ENCODE results near the gene KCND1. TPM values are rescaled to one million over a fixed set of nuclear protein-coding genes. Genes with fewer than 3 reads are reported as not detected.

KCND1 gene
- total RNA-seq, 4 donors from 2014 or later, result 0.83 to 1.9 (median 1.1) TPM

DNA sequence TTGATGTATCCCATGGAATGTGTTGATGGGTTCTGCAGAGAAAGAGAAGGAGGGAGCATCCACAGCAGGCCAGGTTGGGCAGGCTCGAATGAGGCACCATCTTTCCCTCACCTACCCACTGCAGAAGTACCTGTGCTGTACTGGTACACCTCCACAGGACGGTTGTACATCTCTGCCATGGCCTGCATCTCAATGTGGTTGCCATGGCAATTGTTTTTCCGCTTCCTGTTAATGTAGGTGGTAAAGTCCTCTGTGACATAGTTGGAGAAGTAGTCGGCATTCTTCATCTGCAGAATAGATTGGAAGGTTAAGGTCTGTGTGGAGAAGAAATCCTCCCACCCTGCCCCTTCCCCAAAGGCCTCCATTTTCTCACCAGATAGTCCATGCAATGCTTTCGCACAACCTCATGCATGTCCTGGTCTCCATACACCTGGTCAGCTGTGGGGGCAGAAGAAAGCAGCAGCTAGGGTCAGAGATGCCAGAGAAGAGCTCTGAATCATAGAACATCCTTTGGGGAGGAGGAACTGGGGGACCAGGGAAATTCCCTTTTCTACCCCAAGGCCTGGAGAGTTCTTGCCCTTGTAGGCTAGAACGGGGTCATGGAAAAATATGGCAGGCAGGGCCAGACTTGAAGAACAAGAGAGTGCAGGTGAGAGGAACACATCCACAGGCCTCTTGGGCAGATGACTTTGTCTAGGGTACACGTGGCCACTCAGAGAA lies 36.9 kb downstream of the KCND1 start:
- H3K36me3 ChIP-seq, result peaks cover 0 to 56% (median 26%) of the 10 kb centered on the region in 4 donors
- no peak for TF ChIP-seq POLR2AphosphoS5 (IDR thresholded peaks at IDR 0.05)
- no peak for TF ChIP-seq POLR2A (IDR thresholded peaks at IDR 0.05; ENCODE audit: low read depth)
- TF ChIP-seq, protein P1, sequence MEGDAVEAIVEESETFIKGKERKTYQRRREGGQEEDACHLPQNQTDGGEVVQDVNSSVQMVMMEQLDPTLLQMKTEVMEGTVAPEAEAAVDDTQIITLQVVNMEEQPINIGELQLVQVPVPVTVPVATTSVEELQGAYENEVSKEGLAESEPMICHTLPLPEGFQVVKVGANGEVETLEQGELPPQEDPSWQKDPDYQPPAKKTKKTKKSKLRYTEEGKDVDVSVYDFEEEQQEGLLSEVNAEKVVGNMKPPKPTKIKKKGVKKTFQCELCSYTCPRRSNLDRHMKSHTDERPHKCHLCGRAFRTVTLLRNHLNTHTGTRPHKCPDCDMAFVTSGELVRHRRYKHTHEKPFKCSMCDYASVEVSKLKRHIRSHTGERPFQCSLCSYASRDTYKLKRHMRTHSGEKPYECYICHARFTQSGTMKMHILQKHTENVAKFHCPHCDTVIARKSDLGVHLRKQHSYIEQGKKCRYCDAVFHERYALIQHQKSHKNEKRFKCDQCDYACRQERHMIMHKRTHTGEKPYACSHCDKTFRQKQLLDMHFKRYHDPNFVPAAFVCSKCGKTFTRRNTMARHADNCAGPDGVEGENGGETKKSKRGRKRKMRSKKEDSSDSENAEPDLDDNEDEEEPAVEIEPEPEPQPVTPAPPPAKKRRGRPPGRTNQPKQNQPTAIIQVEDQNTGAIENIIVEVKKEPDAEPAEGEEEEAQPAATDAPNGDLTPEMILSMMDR (IDR thresholded peaks at IDR 0.05), result no peak
- TF ChIP-seq EP300 (IDR thresholded peaks at IDR 0.05), result no peak
- no peaks in the 10 kb centered on the region for H3K27me3 ChIP-seq
- H3K4me3 ChIP-seq, result no peak overlapping the region
- intact Hi-C loops (cut with DNase I), result no loop called here
- H3K9me3 ChIP-seq, result no peaks in the 10 kb centered on the region
- no peak overlapping the region for H3K27ac ChIP-seq (replicated peaks in 1 of 4)
- peaks cover 3 to 17% (median 13%) of the 10 kb centered on the region in 4 donors for H3K4me1 ChIP-seq
- no peak for DNase-seq (ENCODE audit: extremely low spot score)
- WGBS, result 77% methylated on average over 7 of the region's 7 CpGs

DNA sequence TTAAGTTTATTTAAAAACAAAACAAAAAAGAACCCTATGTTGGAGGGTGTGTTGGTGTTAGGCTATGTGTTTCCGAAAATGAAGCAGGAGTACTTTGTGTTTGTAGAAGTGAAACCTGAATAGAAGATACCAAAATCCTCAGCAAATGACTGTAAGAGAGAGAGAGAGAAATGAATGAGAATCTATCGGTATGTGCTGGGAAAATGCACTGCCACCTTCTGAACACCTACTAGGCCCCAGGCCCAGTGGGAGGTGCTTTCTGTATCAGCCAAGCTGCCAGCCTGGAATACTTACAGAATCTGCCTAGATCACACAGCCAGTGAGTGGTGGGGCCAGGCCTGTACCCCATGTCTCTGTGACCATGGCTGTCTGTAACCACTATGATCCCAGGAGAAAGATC lies 37.9 kb downstream of the KCND1 start:
- H3K27me3 ChIP-seq, result no peaks in the 10 kb centered on the region
- 95% methylated on average over 2 of the region's 2 CpGs for WGBS
- peaks cover 0 to 55% (median 27%) of the 10 kb centered on the region in 4 donors for H3K36me3 ChIP-seq
- H3K4me3 ChIP-seq, result no peak overlapping the region
- TF ChIP-seq, protein P1 (IDR thresholded peaks at IDR 0.05), result no peak
- no peak for TF ChIP-seq POLR2A (IDR thresholded peaks at IDR 0.05; ENCODE audit: low read depth)
- no peak for TF ChIP-seq POLR2AphosphoS5 (IDR thresholded peaks at IDR 0.05)
- TF ChIP-seq EP300 (IDR thresholded peaks at IDR 0.05), result no peak
- DNase-seq (ENCODE audit: extremely low spot score), result no peak
- intact Hi-C loops (cut with DNase I), result no loop called here
- no peaks in the 10 kb centered on the region for H3K9me3 ChIP-seq
- peaks cover 3 to 17% (median 13%) of the 10 kb centered on the region in 4 donors for H3K4me1 ChIP-seq
- no peak overlapping the region for H3K27ac ChIP-seq (replicated peaks in 1 of 4)

DNA sequence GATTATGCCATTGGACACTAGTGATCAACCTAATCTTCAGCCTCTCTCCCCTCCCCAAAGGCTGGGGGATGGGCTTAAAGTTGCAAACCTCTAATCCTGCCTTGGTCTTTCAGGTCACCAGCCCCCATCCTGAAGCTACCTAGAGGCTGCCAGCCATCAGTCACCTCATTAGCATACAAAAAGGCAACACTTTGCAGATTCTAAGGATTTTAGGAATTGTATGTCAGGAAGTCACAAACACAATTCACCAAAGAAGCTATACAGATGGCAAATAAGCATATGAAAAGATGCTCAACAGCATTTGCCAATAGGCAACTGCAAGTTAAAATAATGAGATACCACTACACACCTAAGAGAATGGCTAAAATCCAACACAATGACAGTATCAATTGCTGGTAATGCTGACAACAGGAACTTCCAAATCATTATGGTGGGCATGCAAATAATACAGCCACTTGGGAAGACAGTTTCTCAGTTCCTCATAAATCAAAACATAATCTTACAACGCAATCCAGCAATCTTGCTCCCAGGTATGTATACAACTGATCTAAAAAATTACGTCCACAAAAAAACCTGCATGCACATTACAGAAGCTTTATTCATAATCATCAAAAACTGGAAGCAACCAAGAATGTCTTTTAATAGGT lies 43.8 kb downstream of the KCND1 start:
- intact Hi-C loops (cut with DNase I), result no loop called here
- no peak overlapping the region for H3K27ac ChIP-seq (replicated peaks in 1 of 4)
- 80% methylated on average over 2 of the region's 2 CpGs for WGBS
- H3K36me3 ChIP-seq, result peaks cover 9 to 66% (median 45%) of the 10 kb centered on the region in 4 donors
- H3K9me3 ChIP-seq, result no peaks in the 10 kb centered on the region
- TF ChIP-seq POLR2AphosphoS5 (IDR thresholded peaks at IDR 0.05), result no peak
- TF ChIP-seq EP300 (IDR thresholded peaks at IDR 0.05), result no peak
- no peak for TF ChIP-seq POLR2A (IDR thresholded peaks at IDR 0.05; ENCODE audit: low read depth)
- TF ChIP-seq, protein P1 (IDR thresholded peaks at IDR 0.05), result no peak
- H3K27me3 ChIP-seq, result no peaks in the 10 kb centered on the region
- no peak overlapping the region for H3K4me3 ChIP-seq
- H3K4me1 ChIP-seq, result no peaks in the 10 kb centered on the region
- DNase-seq (ENCODE audit: extremely low spot score), result no peak

DNA sequence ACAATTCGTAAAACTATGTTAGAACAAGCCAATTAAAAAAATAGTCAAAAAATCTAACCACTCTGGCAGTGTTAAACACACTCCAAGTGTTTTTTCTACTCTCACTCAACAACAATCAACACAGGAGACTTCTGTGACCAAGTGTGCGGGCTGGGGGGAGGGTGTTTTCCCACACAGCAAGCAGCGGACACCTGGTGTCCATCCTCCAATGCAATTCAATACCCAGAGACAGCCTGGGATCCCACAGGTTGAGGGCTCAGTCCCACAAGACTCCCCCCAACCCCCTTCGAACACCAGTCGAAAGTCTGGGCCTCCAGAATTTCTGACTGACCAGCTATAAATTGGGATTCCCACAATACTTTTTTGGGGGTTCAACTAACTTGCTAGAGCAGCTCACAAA lies 44.5 kb downstream of the KCND1 start:
- intact Hi-C loops (cut with DNase I), result no loop called here
- Histone ChIP-seq H3K4me1 (no peaks in the 10 kb centered on the region), H3K9me3 (no peaks in the 10 kb centered on the region), H3K27ac (replicated peaks in 1 of 4) (no peak overlapping the region), H3K4me3 (no peak overlapping the region), H3K36me3 (peaks cover 9 to 66% (median 50%) of the 10 kb centered on the region in 4 donors), H3K27me3 (no peaks in the 10 kb centered on the region)
- no peak for DNase-seq (ENCODE audit: extremely low spot score)
- 65% methylated on average over 5 of the region's 5 CpGs for WGBS
- TF ChIP-seq POLR2AphosphoS5 (IDR thresholded peaks at IDR 0.05), result no peak
- TF ChIP-seq POLR2A (IDR thresholded peaks at IDR 0.05; ENCODE audit: low read depth), result no peak
- no peak for TF ChIP-seq EP300 (IDR thresholded peaks at IDR 0.05)
- TF ChIP-seq, protein P1 (IDR thresholded peaks at IDR 0.05), result no peak
